HG02885 (cell line): ENCODE measurements around the gene CIB2.
"Not testable (repeated sequence)": the region's sequence is repeated elsewhere in the genome, so short reads cannot be mapped to it uniquely, and the experiment has no call there.

ENCODE experiments used
- ATAC-seq: cut with Tn5 transposase; IDR thresholded peaks from one replicate; pipeline ENCODE4 v1.9.1; 2021; ENCODE audit warnings: mild to moderate bottlenecking; ENCODE audit not compliant: unreplicated experiment, poor library complexity

CIB2 gene

DNA sequence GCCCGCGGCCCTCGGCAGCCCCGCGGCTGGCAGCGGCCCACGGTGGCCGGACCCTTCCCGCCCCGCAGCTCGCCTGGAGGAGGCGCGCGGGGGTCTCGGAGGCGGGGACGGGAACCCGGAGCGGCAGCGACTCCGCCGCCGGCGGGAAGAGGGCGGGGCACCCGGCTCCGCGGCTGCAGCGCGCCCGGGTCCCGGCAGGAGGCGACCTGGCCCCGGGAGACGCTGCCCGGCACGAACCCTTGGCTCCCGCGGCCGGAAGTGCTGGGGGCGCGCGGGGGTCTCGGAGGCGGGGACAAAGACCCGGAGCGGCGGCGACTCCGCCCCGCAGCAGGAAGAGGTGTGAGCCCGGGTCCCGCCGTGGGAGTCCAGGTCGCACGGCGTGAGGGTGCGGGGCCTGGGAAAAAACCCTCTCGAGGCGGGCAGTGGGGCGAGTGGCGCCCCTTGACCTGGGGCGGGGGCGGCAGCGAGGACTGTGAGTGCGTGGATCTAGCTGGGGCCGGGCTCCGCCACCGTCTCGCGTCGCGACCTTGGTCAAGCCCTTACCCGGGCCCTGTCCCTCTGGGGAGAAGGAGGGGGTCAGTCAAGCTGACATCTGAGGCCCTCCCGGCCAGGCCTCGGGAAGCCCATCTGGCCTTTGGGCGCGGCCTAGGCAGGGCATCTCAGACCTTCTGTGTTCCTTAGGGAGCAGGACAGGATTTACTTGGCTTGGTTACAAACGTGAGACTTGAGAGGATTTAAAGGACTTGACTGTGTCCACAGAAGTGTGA lies at the start of gene CIB2:
TSS of gene CIB2 (minus strand) at position 151 of the 767 bp plus-strand sequence. CDS start 230 bp downstream, outside the sequence.
- peak; percentile 83 for ATAC-seq

DNA sequence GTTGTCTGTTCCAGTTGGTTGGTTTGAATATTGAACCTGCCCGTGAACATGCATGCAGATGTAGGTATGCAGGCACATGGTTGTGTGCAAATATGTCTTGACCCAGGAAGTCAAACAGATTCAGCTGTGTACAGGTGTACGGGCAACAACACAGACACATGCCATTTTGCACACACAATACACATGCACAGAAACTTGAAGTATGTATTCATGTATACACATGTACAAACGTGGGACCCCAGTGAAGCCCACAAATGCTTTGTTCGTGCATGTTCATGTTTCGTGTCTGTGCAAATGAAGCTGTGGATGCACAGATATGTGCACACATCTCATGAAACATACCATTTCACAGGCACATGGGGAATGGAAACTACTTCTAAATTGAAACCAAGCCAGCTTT lies 48.7 kb upstream of the CIB2 start:
- ATAC-seq, result no peak

DNA sequence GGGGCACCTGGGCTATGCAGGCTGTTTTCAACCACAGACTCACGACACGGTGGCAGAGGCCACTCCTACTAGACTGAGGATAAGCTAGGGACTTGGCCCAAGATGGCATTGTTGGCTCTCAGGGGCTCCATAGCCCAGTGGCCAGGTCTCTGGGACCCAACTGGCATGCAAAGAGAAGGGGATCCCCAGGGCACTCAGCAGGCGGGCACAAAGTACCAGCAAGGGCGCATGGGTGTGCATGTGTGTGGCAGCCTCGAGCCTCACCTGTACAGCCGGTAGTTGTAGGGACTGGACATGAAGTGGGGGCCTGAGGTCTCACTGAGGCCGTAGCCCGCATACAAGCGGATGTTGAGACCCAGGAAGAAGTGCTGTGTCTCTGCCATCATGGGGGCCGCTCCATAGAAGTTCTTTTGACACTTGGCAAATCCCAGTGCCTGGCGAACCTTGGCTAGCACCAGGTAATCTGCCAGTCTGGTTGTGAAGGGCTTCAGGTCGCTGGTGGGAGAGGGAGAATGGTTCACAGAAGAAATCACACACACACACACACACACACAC lies 48.1 kb upstream of the CIB2 start:
- ATAC-seq, result no peak

DNA sequence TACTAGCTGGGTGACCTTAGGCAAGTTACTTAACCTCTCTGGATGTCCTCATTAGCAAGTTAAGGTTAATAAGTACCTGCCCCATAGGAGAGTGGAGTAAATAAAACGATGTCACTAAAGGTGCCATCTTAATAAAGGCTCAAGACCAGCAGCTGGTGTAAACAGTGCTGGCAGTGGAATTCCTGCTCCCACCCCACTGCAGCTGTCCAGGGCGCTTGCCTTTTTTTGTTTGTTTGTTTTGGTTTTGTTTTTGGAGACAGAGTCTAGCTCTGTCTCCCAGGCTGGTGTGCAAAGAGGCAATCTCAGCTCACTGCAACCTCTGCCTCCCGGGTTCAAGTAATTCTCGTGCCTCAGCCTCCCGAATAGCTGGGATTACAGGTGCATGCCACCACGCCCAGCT lies 46.8 kb upstream of the CIB2 start:
- no peak for ATAC-seq

DNA sequence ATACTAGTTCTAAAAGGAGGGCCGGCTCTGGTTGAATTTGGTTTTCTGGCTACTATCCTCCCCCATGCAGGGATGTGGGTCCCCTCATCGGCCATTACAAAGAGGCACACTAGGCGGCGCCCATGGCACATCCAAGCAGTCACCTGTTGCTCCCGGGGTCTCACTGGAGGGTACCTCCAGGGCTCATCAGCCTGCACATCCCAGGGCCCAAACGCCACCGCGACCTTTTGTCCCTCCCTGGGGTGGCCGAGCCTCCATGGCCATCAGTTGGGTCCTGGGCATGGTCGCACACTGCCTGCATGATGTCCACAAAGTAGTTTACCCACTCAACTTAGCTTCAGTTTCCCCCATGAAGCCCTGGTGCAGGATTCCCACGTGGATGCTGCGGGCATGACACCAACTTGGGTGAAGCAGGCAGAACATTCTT lies 46.2 kb upstream of the CIB2 start:
- ATAC-seq, result no peak

DNA sequence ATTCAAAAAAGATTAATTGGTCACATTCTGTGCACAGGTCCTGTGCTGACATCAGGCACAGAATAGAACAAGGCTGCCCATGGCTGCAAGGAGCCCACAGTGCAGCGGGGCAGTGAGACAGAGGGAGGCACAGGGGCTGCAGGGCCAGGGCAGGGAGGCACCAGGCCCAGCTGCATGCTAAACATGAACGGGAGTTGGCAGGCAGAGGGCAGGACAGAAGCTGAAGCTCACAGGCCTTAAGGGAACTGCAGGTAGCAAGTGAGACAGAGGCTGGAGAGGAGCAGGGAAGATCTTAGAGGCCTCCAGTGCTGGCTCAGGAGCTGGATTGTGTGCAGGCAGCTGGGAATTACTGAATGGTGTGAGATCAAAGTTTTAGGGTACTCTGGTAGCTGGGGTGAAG lies 44.1 kb upstream of the CIB2 start:
- no peak for ATAC-seq

DNA sequence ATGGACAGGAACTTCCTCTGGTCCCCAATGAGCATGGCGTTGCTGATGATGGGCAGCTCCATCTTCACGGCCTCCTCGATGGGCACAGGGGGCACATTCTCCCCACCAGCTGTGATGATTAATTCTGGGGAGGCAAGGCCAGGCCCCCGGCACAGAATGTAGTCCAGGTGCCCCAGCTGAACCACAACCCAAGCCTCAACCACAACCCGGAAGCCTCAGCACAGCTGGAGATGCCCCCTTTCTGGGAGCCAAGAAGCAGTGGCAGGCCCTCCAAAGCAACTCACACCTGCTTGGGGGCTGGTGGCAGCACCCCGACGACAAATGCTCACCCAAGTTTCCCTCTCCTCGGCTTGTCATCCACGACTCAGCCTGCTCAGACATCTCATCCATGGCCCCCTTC lies 43.2 kb upstream of the CIB2 start:
- ATAC-seq, result no peak

DNA sequence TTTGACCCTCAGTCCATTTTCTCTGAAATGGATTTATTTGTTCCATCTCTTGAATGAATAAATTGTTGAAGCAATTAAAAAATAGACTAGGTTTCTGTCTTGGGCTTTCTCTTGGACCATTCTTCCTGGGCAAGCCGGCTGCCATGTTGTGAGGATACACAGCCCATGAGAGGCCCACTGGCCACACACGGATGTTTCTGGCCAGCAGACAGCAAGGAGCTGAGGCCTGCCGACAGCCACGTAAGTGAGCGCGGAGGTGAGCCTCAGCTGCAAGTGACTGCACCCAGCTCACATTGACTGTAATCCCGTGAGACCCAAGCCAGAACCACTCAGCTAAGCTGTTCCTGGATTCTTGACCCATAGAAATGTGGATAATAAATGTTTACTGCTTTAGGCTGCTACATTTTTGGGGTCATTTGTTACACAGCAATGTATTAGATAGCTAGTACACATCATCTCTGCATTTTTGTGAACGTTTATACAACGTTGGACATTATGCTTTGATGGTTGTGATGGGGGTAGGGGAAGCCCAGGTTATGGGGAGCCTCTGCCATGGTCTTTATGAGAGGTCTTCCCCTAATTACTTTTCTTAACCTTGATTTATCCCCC lies 40.7 kb upstream of the CIB2 start:
- no peak for ATAC-seq

DNA sequence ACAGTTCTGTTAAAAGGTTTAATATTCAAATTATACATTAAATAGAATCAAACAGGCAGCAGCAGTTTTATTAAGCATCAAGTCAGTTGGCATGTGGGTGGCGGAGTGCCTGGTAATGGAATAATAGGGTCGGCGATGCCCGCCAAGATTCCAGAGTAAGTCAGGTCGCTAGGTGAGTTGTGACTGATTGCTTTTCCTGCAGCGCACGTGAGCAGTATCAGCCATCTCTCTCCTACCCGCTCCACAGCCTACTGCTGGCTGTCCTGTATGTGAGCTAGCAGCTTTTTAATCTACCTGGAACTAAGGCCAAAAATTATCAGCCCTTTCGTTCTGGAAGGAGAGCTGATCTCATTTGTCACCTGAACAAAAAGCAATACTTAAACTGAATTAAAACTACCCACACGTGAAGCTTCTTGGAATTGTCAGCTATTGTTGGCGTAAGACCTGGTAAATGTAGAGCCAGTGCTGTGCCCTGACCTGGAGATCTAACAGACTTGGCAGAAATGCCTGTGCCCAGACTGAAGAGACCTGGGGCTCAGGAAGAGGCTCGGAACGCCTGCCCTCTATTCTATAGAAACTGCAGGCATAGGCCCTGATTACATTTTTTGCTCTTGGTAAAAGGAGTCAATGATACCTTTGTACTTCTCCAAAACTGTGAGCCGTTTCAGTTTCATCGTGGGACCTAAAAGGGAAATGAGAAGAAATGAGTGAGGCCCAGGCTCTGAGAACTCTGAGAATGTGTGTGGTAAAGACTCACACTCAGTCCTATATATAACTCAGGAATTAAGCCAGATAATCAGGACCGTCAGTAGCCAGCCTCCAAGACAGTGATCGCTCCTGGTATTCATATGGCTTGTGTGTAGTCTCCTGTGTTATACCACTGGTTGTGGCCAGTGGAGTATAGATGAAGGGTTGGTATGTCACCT lies 39.9 kb upstream of the CIB2 start:
- ATAC-seq, result peak; percentile 71

DNA sequence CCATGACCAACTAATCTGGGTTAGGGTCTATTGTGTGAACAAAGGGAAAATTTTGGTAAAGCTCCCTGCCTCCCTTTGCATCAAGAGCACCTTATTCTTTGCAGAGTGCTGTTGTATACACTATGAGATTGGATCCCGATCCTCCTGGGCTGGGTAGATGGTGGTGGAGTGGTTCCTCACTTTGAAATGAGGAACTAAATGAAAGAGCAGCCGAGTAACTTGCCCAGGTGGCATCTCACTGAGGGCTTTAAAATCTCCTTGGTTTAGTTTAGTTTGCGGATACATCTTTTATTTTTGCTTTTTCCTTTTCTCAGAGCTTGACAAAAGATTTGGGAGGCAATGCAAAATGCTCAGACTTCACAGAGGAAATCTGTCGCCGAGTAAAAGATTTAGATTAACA lies 37.4 kb upstream of the CIB2 start:
- ATAC-seq, result no peak

DNA sequence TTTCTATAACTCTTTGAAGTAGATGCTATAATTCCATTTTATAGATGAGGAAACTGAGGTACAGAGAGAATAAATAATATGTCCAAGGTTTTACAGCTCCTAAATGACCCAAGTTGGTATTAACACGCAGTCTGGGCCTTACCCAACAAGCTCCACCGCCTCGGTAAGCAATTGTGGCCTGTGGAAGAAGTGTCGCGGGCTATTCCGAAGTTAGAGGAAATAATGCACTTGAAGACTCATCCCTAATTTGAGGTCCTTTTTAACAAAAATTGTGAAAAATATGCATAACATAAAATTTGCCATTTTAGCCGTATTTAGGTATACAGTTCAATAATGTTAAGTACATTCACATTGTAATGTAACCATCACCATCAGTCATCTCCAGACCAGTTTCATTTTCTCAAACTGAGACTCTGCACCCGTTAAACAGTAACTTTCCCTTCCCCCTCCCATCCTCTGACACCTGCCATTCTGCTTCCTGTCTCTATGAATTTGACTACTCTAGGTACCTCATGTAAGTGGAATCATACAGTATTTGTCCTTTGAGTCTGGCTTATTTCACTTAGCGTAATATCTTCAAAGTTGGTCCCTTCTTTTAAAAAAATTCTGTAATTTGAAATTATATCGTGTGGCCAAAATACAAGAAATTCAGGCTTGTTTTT lies 36.1 kb upstream of the CIB2 start:
- ATAC-seq, result peak; percentile 72

DNA sequence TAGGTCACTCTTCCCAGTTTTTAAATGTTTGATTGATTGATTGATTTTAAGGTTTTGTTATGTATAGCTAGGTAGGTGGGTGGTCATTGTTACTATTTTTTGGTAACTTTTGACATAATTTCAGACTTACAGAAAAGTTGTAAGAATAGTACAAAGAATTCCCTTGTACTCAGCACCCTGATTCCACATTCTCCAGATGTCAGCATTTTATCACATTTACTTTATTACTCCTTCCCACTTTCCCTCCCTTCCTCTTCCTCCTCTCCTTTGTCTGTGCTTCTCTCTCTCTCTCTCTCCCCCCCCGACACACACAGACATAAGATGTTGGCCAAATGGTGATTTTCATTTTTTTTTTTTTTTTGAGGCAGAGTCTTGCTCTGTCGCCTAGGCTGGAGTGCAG lies 32.8 kb upstream of the CIB2 start:
- no peak for ATAC-seq

DNA sequence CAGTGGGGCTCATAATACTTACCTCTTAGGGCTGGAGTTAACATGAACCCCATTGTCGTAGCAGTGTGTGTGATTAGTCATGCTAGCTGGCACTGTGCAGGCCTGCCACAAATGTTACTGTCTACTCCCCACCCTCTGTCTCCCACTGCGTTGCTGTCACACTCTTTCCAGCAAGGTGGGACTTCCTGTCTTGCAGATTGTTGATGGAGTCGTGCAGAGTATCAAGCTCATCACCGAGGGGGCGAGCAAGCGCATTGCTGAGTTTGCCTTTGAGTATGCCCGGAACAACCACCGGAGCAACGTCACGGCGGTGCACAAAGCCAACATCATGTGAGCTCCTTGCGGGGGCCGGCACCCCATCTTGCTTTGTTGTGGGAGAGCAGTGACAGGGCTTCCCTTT lies 30.8 kb upstream of the CIB2 start:
- no peak for ATAC-seq

DNA sequence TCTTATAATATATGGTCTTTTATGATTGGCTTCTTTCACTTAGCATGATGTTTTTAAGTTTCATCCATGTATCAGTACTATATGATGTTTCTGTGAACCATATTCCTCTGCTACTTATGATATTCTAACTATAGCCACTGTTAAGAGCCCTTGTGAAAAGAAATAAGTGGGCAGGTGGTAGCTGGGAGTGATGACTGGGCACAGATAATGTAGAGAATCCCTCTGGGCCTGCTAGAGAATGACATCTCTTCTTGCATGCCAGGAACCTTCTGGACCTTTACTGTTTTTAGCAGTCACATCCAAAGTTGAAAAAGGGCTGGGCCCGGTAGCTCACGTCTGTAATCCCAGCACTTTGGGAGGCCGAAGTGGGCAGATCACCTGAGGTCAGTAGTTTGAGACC lies 28.1 kb upstream of the CIB2 start:
- no peak for ATAC-seq

DNA sequence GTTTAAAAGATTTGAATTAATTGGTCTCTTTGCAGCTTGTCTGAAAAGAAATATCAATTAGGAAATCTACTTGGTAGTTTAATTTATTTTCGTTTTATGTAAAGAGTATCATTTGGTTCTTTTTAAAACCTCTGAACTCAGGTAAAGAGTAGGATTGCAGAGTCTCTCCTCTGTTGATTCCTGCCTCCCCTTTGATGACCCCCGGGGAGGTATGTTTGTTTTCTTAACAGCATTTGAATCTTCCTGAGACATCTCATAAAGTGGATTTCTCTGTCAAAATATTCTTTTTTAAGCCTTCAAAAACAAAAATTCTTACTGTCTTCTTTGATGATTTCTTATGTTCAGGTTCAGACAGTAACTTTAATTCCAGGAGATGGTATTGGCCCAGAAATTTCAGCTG lies 26.0 kb upstream of the CIB2 start:
- no peak for ATAC-seq

DNA sequence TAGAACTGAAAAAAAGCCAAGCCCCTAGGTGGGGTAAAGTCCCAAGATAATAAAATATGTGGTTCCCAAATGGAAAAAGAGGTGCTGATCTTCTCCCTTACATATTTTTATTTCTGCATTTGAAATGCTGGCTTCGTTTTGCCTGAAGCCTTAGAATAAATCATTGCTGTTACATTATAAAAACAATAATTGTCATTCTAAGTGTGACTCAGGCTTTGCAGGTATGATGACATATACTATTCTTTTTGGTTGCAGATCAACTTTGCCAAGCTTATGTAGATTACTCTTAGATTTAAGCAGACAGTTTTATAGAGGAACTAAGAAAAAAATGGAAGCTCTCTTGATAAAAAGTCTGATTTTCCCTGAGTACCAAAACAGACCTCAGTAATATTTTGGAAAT lies 25.4 kb upstream of the CIB2 start:
- ATAC-seq, result no peak

DNA sequence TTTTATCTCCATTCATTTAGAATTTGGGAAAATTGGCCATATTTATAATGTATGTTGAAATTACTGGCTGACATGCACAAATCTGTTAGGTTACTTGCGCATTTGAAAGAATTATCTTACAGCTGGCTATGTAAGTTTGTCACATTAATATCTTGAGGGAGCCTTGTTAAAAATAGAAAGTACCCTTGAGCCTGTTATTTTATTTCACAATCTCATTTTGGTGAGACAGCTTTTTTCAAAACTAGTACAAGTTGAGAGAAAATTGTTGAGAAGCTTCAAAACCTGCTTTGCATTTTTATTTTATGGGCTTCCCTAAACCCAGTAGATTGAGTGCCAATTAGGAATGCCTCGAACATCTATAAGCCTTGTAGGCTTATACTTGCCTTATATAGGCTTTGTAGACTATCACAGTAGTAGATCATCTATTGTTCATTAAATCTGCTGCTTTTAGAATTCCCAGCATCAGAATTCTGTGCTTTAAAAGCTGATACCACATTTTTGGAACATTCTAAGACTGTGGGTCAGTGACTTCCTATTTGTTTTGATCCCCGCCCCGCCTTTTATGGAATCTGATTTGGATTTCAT lies 24.2 kb upstream of the CIB2 start:
- ATAC-seq, result no peak

DNA sequence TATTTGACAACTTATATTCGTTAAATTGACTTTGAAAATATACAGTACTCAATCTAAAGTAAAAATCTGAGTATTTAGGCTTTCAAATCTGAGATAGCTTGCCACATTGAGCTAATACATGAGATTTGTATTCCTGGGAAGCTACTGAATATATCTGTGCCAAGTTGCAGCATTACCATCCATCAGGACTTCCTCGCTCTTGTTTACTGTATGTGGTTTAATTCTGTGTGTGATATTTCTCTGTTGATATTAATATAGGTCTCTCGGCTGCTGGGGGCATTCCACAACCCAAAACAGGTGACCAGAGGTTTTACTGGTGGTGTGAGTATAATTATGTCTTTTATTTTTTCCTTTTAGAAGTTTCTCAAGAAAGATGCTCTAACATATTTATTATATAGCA lies 23.7 kb upstream of the CIB2 start:
- ATAC-seq, result no peak

DNA sequence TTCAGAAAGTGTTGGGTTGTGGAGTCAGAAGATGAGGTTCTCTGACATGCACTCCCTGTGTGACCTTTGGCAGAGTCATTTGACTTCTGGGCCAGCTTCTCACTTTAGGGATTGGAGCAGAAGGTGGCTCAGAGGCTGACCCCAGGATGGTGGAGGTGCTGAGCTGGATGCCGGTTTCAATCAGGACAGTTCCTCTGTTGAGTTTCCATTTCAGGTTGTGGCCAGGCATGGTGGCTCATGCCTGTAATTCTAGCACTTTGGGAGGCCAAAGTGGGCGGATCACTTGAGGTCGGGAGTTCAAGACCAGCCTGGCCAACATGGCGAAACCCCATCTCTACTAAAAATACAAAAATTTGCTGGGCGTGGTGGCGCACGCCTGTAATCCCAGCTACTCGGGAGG lies 19.8 kb upstream of the CIB2 start:
- not testable (repeated sequence) for ATAC-seq
